ENCODE data around the gene LCOR. TPM values are rescaled to one million over a fixed set of nuclear protein-coding genes. Genes with fewer than 3 reads are reported as not detected.
A peak's percentile ranks its signal among the peaks of the same experiment; 100 is the strongest.

Gene LCOR
- total and polyA plus RNA-seq, 2 of the 13 experiments (the other 11 are each of a cell fraction or from before 2014, with no cell fraction given) = 12.4 to 23.7 TPM

DNA sequence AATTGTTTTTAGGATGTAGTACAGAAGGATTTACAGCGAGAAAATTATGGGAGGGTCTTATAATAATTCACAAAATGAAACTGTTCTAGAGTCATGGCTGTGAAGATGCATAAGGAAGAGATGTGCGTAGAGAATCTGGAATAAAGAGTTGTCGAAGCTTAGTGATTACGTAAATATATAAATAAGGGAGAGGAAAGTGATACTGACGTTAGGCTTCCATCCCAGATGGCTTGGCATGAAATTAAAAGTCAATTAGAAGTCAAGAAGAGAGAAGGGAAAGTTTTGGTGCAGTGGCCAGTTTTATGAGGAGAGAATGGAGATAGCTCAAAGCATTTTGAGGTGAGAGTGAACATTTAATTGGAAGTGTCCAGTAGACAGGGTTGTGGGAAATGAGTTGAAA, 85.5 kb downstream of the LCOR start (continued):
- TF ChIP-seq, protein P1, sequence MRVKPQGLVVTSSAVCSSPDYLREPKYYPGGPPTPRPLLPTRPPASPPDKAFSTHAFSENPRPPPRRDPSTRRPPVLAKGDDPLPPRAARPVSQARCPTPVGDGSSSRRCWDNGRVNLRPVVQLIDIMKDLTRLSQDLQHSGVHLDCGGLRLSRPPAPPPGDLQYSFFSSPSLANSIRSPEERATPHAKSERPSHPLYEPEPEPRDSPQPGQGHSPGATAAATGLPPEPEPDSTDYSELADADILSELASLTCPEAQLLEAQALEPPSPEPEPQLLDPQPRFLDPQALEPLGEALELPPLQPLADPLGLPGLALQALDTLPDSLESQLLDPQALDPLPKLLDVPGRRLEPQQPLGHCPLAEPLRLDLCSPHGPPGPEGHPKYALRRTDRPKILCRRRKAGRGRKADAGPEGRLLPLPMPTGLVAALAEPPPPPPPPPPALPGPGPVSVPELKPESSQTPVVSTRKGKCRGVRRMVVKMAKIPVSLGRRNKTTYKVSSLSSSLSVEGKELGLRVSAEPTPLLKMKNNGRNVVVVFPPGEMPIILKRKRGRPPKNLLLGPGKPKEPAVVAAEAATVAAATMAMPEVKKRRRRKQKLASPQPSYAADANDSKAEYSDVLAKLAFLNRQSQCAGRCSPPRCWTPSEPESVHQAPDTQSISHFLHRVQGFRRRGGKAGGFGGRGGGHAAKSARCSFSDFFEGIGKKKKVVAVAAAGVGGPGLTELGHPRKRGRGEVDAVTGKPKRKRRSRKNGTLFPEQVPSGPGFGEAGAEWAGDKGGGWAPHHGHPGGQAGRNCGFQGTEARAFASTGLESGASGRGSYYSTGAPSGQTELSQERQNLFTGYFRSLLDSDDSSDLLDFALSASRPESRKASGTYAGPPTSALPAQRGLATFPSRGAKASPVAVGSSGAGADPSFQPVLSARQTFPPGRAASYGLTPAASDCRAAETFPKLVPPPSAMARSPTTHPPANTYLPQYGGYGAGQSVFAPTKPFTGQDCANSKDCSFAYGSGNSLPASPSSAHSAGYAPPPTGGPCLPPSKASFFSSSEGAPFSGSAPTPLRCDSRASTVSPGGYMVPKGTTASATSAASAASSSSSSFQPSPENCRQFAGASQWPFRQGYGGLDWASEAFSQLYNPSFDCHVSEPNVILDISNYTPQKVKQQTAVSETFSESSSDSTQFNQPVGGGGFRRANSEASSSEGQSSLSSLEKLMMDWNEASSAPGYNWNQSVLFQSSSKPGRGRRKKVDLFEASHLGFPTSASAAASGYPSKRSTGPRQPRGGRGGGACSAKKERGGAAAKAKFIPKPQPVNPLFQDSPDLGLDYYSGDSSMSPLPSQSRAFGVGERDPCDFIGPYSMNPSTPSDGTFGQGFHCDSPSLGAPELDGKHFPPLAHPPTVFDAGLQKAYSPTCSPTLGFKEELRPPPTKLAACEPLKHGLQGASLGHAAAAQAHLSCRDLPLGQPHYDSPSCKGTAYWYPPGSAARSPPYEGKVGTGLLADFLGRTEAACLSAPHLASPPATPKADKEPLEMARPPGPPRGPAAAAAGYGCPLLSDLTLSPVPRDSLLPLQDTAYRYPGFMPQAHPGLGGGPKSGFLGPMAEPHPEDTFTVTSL (CRISPR knock-in tag; IDR thresholded peaks at IDR 0.05; ENCODE audit: borderline replicate concordance) = no peak
- TF ChIP-seq AHR (CRISPR knock-in tag; IDR thresholded peaks at IDR 0.05) = no peak
- TF ChIP-seq RFX1 (IDR thresholded peaks at IDR 0.05) = no peak
- no peak for TF ChIP-seq ZNF678 (CRISPR knock-in tag; IDR thresholded peaks at IDR 0.05)

DNA sequence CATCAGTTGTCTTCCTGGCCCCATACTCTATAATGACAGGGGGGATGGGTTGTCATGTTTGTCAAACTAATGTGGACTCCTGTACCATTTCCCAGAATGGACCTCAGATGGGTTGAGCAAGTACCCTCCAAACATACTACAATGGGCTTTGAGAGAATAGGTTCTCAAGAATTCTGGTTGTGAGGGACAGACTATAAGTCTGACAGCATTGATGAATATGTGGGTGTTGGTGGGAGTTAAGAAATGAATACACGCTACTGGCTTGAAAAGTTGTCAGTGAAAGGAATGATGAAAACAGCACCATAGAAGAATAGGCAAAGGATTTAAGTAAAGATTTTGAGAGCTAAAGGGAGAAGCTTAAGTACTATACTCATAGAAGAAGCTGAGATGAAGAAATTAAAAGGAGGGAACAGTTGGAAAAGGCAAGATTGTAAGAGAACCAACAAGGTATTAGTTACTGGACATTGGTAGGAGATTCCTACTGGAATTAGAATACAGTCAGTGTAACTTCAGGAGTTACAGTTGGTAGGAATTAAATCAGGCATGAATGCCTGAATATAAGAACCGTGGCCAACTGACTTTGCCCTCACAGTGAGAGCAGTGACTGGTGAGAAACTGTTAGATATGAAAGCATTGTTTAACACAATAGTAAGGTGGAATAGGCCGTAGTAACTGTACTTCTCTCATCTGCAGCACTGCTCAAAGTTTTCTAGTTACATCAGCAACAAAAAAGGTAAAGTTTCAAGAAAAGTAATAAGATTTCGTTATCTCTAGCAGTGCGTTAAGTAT, 86.3 kb downstream of the LCOR start:
- Histone ChIP-seq H3K9ac (ENCODE audit: insufficient read depth, low read depth, low read length) (no peak overlapping the region), H2AFZ (ENCODE audit: low read length) (no peak overlapping the region), H3K9me3 (ENCODE audit: low read length) (no peaks in the 10 kb centered on the region), H3K79me2 (ENCODE audit: insufficient read depth, low read length) (peaks cover 25% of the 10 kb centered on the region), H3K4me2 (ENCODE audit: low read depth, low read length) (no peak overlapping the region), H3K36me3 (replicated peaks in 1 of 2; ENCODE audit: control insufficient read depth in 1 of 2, insufficient read depth in 2 of 2, low read length in 2 of 2) (peaks cover 5 to 22% of the 10 kb centered on the region in 2 experiments; a peak in 4 of 5 replicates), H3K27ac (ENCODE audit: extremely low read length, insufficient read depth, low read length) (no peak overlapping the region), H3K4me3 (replicated peaks in 1 of 3; ENCODE audit: insufficient read depth in 1 of 3, low read depth in 2 of 3, low read length in 3 of 3) (no peak overlapping the region), H3K27me3 (ENCODE audit: control insufficient read depth in 1 of 2, insufficient read depth in 2 of 2, low read length in 2 of 2) (no peaks in the 10 kb centered on the region), H4K20me1 (ENCODE audit: insufficient read depth, low read length) (peaks cover 10% of the 10 kb centered on the region), H3K4me1 (ENCODE audit: insufficient read depth, low read length) (peaks cover 23% of the 10 kb centered on the region)
- WGBS (ENCODE audit: low lambda C conversion rate) = 96% methylated on average over 5 of the region's 5 CpGs
- ATAC-seq = no peak
- in situ Hi-C loops (cut with HindIII; ENCODE audit: extremely low pct_ligation_motif_present, low pct_unique_long_range_greater_than_20kb) = no loop called here
- POLR2A ChIA-PET = no interaction called here
- no peak for FAIRE-seq
- CTCF ChIA-PET (ENCODE audit: low intra/inter-chr PET ratio, low total read pairs) = no interaction called here
- no TSS peak for BruUV-seq (replicated peaks)
- intact Hi-C loops (cut with micrococcal nuclease; ENCODE audit: unreplicated experiment) = no loop called here
- peak; percentile 13 for DNase-seq (ENCODE audit: low spot score)
- TF ChIP-seq ZNF709 (CRISPR knock-in tag; IDR thresholded peaks at IDR 0.05) (no peak), PAX8 (CRISPR knock-in tag; IDR thresholded peaks at IDR 0.05; ENCODE audit: borderline replicate concordance) (no peak), FLYWCH1 (CRISPR knock-in tag; IDR thresholded peaks at IDR 0.05) (no peak), NONO (IDR thresholded peaks at IDR 0.05) (no peak), NONO (CRISPR knock-in tag; conservative IDR thresholded peaks at IDR 0.05) (no peak)
- TF ChIP-seq, protein P2, sequence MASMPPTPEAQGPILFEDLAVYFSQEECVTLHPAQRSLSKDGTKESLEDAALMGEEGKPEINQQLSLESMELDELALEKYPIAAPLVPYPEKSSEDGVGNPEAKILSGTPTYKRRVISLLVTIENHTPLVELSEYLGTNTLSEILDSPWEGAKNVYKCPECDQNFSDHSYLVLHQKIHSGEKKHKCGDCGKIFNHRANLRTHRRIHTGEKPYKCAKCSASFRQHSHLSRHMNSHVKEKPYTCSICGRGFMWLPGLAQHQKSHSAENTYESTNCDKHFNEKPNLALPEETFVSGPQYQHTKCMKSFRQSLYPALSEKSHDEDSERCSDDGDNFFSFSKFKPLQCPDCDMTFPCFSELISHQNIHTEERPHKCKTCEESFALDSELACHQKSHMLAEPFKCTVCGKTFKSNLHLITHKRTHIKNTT (CRISPR knock-in tag; IDR thresholded peaks at IDR 0.05) = no peak
- TF ChIP-seq, protein P3, sequence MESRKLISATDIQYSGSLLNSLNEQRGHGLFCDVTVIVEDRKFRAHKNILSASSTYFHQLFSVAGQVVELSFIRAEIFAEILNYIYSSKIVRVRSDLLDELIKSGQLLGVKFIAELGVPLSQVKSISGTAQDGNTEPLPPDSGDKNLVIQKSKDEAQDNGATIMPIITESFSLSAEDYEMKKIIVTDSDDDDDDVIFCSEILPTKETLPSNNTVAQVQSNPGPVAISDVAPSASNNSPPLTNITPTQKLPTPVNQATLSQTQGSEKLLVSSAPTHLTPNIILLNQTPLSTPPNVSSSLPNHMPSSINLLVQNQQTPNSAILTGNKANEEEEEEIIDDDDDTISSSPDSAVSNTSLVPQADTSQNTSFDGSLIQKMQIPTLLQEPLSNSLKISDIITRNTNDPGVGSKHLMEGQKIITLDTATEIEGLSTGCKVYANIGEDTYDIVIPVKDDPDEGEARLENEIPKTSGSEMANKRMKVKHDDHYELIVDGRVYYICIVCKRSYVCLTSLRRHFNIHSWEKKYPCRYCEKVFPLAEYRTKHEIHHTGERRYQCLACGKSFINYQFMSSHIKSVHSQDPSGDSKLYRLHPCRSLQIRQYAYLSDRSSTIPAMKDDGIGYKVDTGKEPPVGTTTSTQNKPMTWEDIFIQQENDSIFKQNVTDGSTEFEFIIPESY (CRISPR knock-in tag; IDR thresholded peaks at IDR 0.05) = no peak
